Mucosa of descending colon (tissue), 3 donors: ENCODE data around the gene VPS37B. TPM values are rescaled to one million over a fixed set of nuclear protein-coding genes. Genes with fewer than 3 reads are reported as not detected.

Experiments
- ATAC-seq: fragments of 200-7000 bp; cut with Tn5 transposase; one replicate; pipeline ENCODE4 v1.9.1; 2020; ENCODE audit warnings: mild to moderate bottlenecking, moderate library complexity
- DNase-seq, 3 donors: peaks; one replicate each; pipeline ENCODE4 v3.0.0-alpha.2; 2020
- H3K36me3 ChIP-seq: fragments of 200-600 bp; one replicate; pipeline ENCODE4 v1.8.0; 2021; ENCODE audit warnings: low read depth, mild to moderate bottlenecking
- H3K4me1 ChIP-seq: fragments of 200-600 bp; one replicate; pipeline ENCODE4 v1.8.0; 2021; ENCODE audit warnings: low read depth, mild to moderate bottlenecking
- H3K4me3 ChIP-seq: fragments of 200-600 bp; one replicate; pipeline ENCODE4 v1.8.0; 2021; ENCODE audit warnings: mild to moderate bottlenecking
- H3K9me3 ChIP-seq: fragments of 200-600 bp; one replicate; pipeline ENCODE4 v1.8.0; 2021; ENCODE audit warnings: mild to moderate bottlenecking
- CTCF ChIP-seq: fragments of 200-600 bp; IDR thresholded peaks from one replicate; pipeline ENCODE4 v1.8.0; 2022; ENCODE audit warnings: antibody characterized with exemption, mild to moderate bottlenecking
- intact Hi-C, 2 donors: fragments of 100-400 bp; cut with DNase I in 1 of 2; cut with micrococcal nuclease in 1 of 2; formaldehyde crosslinking; loops; one replicate each; pipeline versions ENCODE4 v1.11.0 to v1.11.1; 2022; cut with DNase I, micrococcal nuclease
- total RNA-seq, 3 donors: library from RNA; stranded (reverse); fragmentation: NEBNext Ultra II Directional in 2 of 3; extraction: Animal tissue kit (Norgen Biotek cat#: 25700) in 2 of 3; gene quantifications; one replicate each; pipeline versions ENCODE4 v1.2.1 to v1.2.4, GENCODE V29; 2021 to 2023
- donor health status: DM: no; HTN: no; CAD: no; lungs with moderate emphysema.
- donor health status: DM: no; HTN: no; CAD: no.
- donor health status: DM: no; HTN: yes; CAD: no.

VPS37B gene
- total RNA-seq, 3 donors from 2014 or later: 50.7 to 108 (median 81.8) TPM

GRCh38 chr12:122844366-122844971 is 51.5 kb downstream of the VPS37B start:
- H3K9me3 ChIP-seq: no peaks in the 10 kb centered on the region
- DNase-seq (peak in 1 of 3 donors; percentile 31), ATAC-seq (no peak)
- H3K4me3 ChIP-seq: no peak overlapping the region
- intact Hi-C loops: no loop called here
- peaks cover 13% of the 10 kb centered on the region for H3K4me1 ChIP-seq
- no peak for TF ChIP-seq CTCF
- H3K36me3 ChIP-seq: no peaks in the 10 kb centered on the region

- Histone ChIP-seq H3K4me1 (peaks cover 23% of the 10 kb centered on the region), H3K4me3 (no peak overlapping the region), H3K9me3 (no peaks in the 10 kb centered on the region), H3K36me3 (no peaks in the 10 kb centered on the region)
- no peak for TF ChIP-seq CTCF
- ATAC-seq (no peak), DNase-seq (peak in 1 of 3 donors; percentile 22)
- intact Hi-C loops: no loop called here
These were observed 52.5 kb downstream of the VPS37B start for GRCh38 chr12:122843455-122843854.

- no peak for TF ChIP-seq CTCF
- ATAC-seq (no peak), DNase-seq (peak in 1 of 3 donors; percentile 12)
- peaks cover 30% of the 10 kb centered on the region for H3K4me1 ChIP-seq
- intact Hi-C loops: no loop called here
- H3K9me3 ChIP-seq: no peaks in the 10 kb centered on the region
- no peaks in the 10 kb centered on the region for H3K36me3 ChIP-seq
- no peak overlapping the region for H3K4me3 ChIP-seq
These were observed 53.2 kb downstream of the VPS37B start for GRCh38 chr12:122842505-122843405.

- Histone ChIP-seq H3K4me3 (no peak overlapping the region), H3K9me3 (no peaks in the 10 kb centered on the region), H3K4me1 (peaks cover 40% of the 10 kb centered on the region), H3K36me3 (no peaks in the 10 kb centered on the region)
- no peak for TF ChIP-seq CTCF
- intact Hi-C loops: no loop called here
- DNase-seq: peak in 1 of 3 donors; percentile 17
- no peak for ATAC-seq
These were observed 54.2 kb downstream of the VPS37B start for GRCh38 chr12:122841544-122842321.

GRCh38 chr12:122840580-122841513 is 55.1 kb downstream of the VPS37B start:
- no peak for ATAC-seq
- Histone ChIP-seq H3K4me1 (peaks cover 42% of the 10 kb centered on the region), H3K36me3 (no peaks in the 10 kb centered on the region), H3K4me3 (no peak overlapping the region), H3K9me3 (no peaks in the 10 kb centered on the region)
- intact Hi-C loops: no loop called here
- TF ChIP-seq CTCF: no peak
- DNase-seq: peak in 1 of 3 donors; percentile 24
